Natural killer cell treated with Interleukin-12 subunit alpha and Interleukin-12 subunit beta and Interleukin-15 and Interleukin-18, amount 100 ng/mL, for 72 hours (primary cell): ENCODE results near the gene MYO18A. TPM values are rescaled to one million over a fixed set of nuclear protein-coding genes. Genes with fewer than 3 reads are reported as not detected.

Source experiments
- ATAC-seq, 2 donors: fragments of 150-1000 bp; cut with Tn5 transposase in 1 of 2; sonication (Bioruptor Pico), chemical (Tn5 transposase) in 1 of 2; 2 replicates each; pipeline ENCODE4 v1.10.0; 2021
- DNase-seq: peaks from one replicate; pipeline ENCODE4 v3.0.0; 2022; ENCODE audit warnings: low spot score
- H3K27ac Mint-ChIP-seq, 2 donors: 1 replicate in 1 of 2; 2 replicates in 1 of 2; pipeline ENCODE4 v1.8.0; 2022; ENCODE audit warnings: mixed read lengths in 2 of 2, mild to moderate bottlenecking in 1 of 2, moderate library complexity in 1 of 2
- H3K27me3 Mint-ChIP-seq, 2 donors: 1 replicate in 1 of 2; 2 replicates in 1 of 2; pipeline ENCODE4 v1.8.0; 2022; ENCODE audit warnings: mixed read lengths in 2 of 2
- H3K36me3 Mint-ChIP-seq: one replicate; pipeline ENCODE4 v1.8.0; 2022; ENCODE audit warnings: mixed read lengths
- H3K4me1 Mint-ChIP-seq, 2 donors: 1 replicate in 1 of 2; 2 replicates in 1 of 2; pipeline ENCODE4 v1.8.0; 2022; ENCODE audit warnings: low read depth in 2 of 2, mixed read lengths in 2 of 2, mild to moderate bottlenecking in 1 of 2
- H3K4me3 Mint-ChIP-seq: one replicate; pipeline ENCODE4 v1.8.0; 2022; ENCODE audit warnings: mixed read lengths
- H3K9me3 Mint-ChIP-seq: 2 replicates; pipeline ENCODE4 v1.8.0; 2022; ENCODE audit warnings: mixed read lengths
- total RNA-seq, 2 donors: library from RNA; stranded (reverse); gene quantifications; one replicate each; pipeline ENCODE4 v1.2.3, GENCODE V29; 2022

MYO18A gene
- total RNA-seq, 2 donors from 2014 or later: 56.7 to 60.9 TPM

- peaks cover 0 to 5% of the 10 kb centered on the region in 2 donors for H3K4me1 Mint-ChIP-seq
- H3K36me3 Mint-ChIP-seq: no peaks in the 10 kb centered on the region
- H3K4me3 Mint-ChIP-seq: no peak overlapping the region
- H3K27me3 Mint-ChIP-seq: no peaks in the 10 kb centered on the region
- H3K27ac Mint-ChIP-seq: no peak overlapping the region
- ATAC-seq: no peak
- no peak for DNase-seq
- no peaks in the 10 kb centered on the region for H3K9me3 Mint-ChIP-seq
These were observed 113.6 kb downstream of the MYO18A start for GRCh38 chr17:29066606-29067005.

- Mint-ChIP-seq H3K36me3 (no peaks in the 10 kb centered on the region), H3K27me3 (no peaks in the 10 kb centered on the region), H3K27ac (no peak overlapping the region), H3K4me1 (peaks cover 0 to 5% of the 10 kb centered on the region in 2 donors), H3K4me3 (no peak overlapping the region), H3K9me3 (no peaks in the 10 kb centered on the region)
- DNase-seq: no peak
- no peak for ATAC-seq
These were observed 114.2 kb downstream of the MYO18A start for GRCh38 chr17:29066047-29066446.

- Mint-ChIP-seq H3K36me3 (no peaks in the 10 kb centered on the region), H3K4me3 (no peak overlapping the region), H3K27me3 (no peaks in the 10 kb centered on the region), H3K4me1 (no peaks in the 10 kb centered on the region), H3K27ac (no peak overlapping the region), H3K9me3 (no peaks in the 10 kb centered on the region)
- ATAC-seq (no peak), DNase-seq (no peak)
These were observed 116.2 kb downstream of the MYO18A start for GRCh38 chr17:29063992-29064391.

- Mint-ChIP-seq H3K4me3 (no peak overlapping the region), H3K4me1 (no peaks in the 10 kb centered on the region), H3K9me3 (no peaks in the 10 kb centered on the region), H3K36me3 (no peaks in the 10 kb centered on the region), H3K27me3 (no peaks in the 10 kb centered on the region), H3K27ac (no peak overlapping the region)
- DNase-seq: no peak
- ATAC-seq: no peak
These were observed 118.0 kb downstream of the MYO18A start for GRCh38 chr17:29062215-29062614.

GRCh38 chr17:29061036-29061435 lies 119.2 kb downstream of the MYO18A start:
- ATAC-seq (no peak), DNase-seq (no peak)
- Mint-ChIP-seq H3K9me3 (no peaks in the 10 kb centered on the region), H3K4me1 (no peaks in the 10 kb centered on the region), H3K36me3 (no peaks in the 10 kb centered on the region), H3K4me3 (no peak overlapping the region), H3K27ac (peak overlapping the region in 1 of 2 donors; percentile 23), H3K27me3 (no peaks in the 10 kb centered on the region)

GRCh38 chr17:29060475-29060874 lies 119.7 kb downstream of the MYO18A start:
- no peaks in the 10 kb centered on the region for H3K9me3 Mint-ChIP-seq
- H3K36me3 Mint-ChIP-seq: no peaks in the 10 kb centered on the region
- no peak overlapping the region for H3K27ac Mint-ChIP-seq
- ATAC-seq (no peak), DNase-seq (no peak)
- H3K27me3 Mint-ChIP-seq: no peaks in the 10 kb centered on the region
- H3K4me1 Mint-ChIP-seq: no peaks in the 10 kb centered on the region
- H3K4me3 Mint-ChIP-seq: no peak overlapping the region

- Mint-ChIP-seq H3K36me3 (no peaks in the 10 kb centered on the region), H3K4me3 (no peak overlapping the region), H3K27me3 (no peaks in the 10 kb centered on the region), H3K4me1 (no peaks in the 10 kb centered on the region), H3K27ac (no peak overlapping the region), H3K9me3 (no peaks in the 10 kb centered on the region)
- DNase-seq: no peak
- ATAC-seq: no peak
These were observed 120.9 kb downstream of the MYO18A start for GRCh38 chr17:29059281-29059680.

- H3K4me3 Mint-ChIP-seq: no peak overlapping the region
- no peak overlapping the region for H3K27ac Mint-ChIP-seq
- H3K27me3 Mint-ChIP-seq: no peaks in the 10 kb centered on the region
- H3K9me3 Mint-ChIP-seq: no peaks in the 10 kb centered on the region
- H3K4me1 Mint-ChIP-seq: no peaks in the 10 kb centered on the region
- no peaks in the 10 kb centered on the region for H3K36me3 Mint-ChIP-seq
- DNase-seq (no peak), ATAC-seq (no peak)
These were observed 121.8 kb downstream of the MYO18A start for GRCh38 chr17:29058391-29058790.

- no peak for ATAC-seq
- Mint-ChIP-seq H3K4me1 (no peaks in the 10 kb centered on the region), H3K27ac (no peak overlapping the region), H3K27me3 (no peaks in the 10 kb centered on the region), H3K4me3 (no peak overlapping the region), H3K36me3 (no peaks in the 10 kb centered on the region), H3K9me3 (no peaks in the 10 kb centered on the region)
- no peak for DNase-seq
These were observed 122.8 kb downstream of the MYO18A start for GRCh38 chr17:29057361-29057760.

- Mint-ChIP-seq H3K27me3 (no peaks in the 10 kb centered on the region), H3K27ac (no peak overlapping the region), H3K36me3 (no peaks in the 10 kb centered on the region), H3K4me1 (no peaks in the 10 kb centered on the region), H3K9me3 (no peaks in the 10 kb centered on the region), H3K4me3 (no peak overlapping the region)
- ATAC-seq (peak in 1 of 2 donors; percentile 11), DNase-seq (no peak)
These were observed 125.4 kb downstream of the MYO18A start for GRCh38 chr17:29054835-29055234.

GRCh38 chr17:29051731-29052130 lies 128.5 kb downstream of the MYO18A start:
- Mint-ChIP-seq H3K27ac (no peak overlapping the region), H3K9me3 (no peaks in the 10 kb centered on the region), H3K4me3 (no peak overlapping the region), H3K27me3 (no peaks in the 10 kb centered on the region), H3K36me3 (no peaks in the 10 kb centered on the region), H3K4me1 (no peaks in the 10 kb centered on the region)
- ATAC-seq: no peak
- DNase-seq: no peak

- Mint-ChIP-seq H3K4me1 (peaks cover 3 to 5% of the 10 kb centered on the region in 2 donors), H3K4me3 (no peak overlapping the region), H3K27ac (no peak overlapping the region), H3K9me3 (no peaks in the 10 kb centered on the region), H3K36me3 (no peaks in the 10 kb centered on the region), H3K27me3 (peaks cover 0 to 4% of the 10 kb centered on the region in 2 donors)
- DNase-seq (no peak), ATAC-seq (no peak)
These were observed 129.0 kb downstream of the MYO18A start for GRCh38 chr17:29051194-29051593.

GRCh38 chr17:29050176-29050575 lies 130.0 kb downstream of the MYO18A start:
- Mint-ChIP-seq H3K36me3 (no peaks in the 10 kb centered on the region), H3K9me3 (no peaks in the 10 kb centered on the region), H3K4me1 (peaks cover 3 to 6% of the 10 kb centered on the region in 2 donors), H3K27me3 (peaks cover 3 to 8% of the 10 kb centered on the region in 2 donors), H3K27ac (no peak overlapping the region), H3K4me3 (no peak overlapping the region)
- DNase-seq (no peak), ATAC-seq (no peak)

- Mint-ChIP-seq H3K4me1 (peaks cover 3 to 6% of the 10 kb centered on the region in 2 donors), H3K27me3 (peaks cover 3 to 8% of the 10 kb centered on the region in 2 donors), H3K27ac (no peak overlapping the region), H3K9me3 (no peaks in the 10 kb centered on the region), H3K36me3 (no peaks in the 10 kb centered on the region), H3K4me3 (no peak overlapping the region)
- no peak for DNase-seq
- no peak for ATAC-seq
These were observed 130.6 kb downstream of the MYO18A start for GRCh38 chr17:29049541-29050145.
